Brain microvascular endothelial cell (primary cell): ENCODE data around the gene CHERP.

Experiments
- DNase-seq: peaks from one replicate; pipeline ENCODE4 v3.0.0-alpha.2; 2020
- H3K27ac ChIP-seq: fragments of 250-450 bp; sonication (Bioruptor Pico); 2 replicates; pipeline ENCODE4 v1.5.1; 2020; ENCODE audit warnings: mild to moderate bottlenecking, moderate library complexity
- H3K27me3 ChIP-seq: fragments of 250-450 bp; sonication (Bioruptor Pico); replicated peaks from 2 replicates; pipeline ENCODE4 v1.5.1; 2020; ENCODE audit warnings: mild to moderate bottlenecking
- H3K36me3 ChIP-seq: fragments of 250-450 bp; sonication (Bioruptor Pico); replicated peaks from 2 replicates; pipeline ENCODE4 v1.5.1; 2020; ENCODE audit warnings: mild to moderate bottlenecking
- H3K4me3 ChIP-seq: 2 replicates; pipeline ENCODE4 v1.5.1; 2011; ENCODE audit warnings: low read depth, mild to moderate bottlenecking, control low read depth, low read length, moderate library complexity
- in situ Hi-C: cut with HindIII; loops from 2 replicates; pipeline ENCODE4 v1.10.0; 2017; ENCODE audit warnings: low sequenced_read_pairs, low pct_ligation_motif_present
- TF ChIP-seq, protein P1 (sequence below): IDR thresholded peaks from 2 replicates; pipeline ENCODE4 v1.5.1; 2011; ENCODE audit warnings: low read depth, mild to moderate bottlenecking, moderate library complexity, low read length, control low read depth, inconsistent platforms; ENCODE audit errors: missing control alignments

Gene CHERP

DNA sequence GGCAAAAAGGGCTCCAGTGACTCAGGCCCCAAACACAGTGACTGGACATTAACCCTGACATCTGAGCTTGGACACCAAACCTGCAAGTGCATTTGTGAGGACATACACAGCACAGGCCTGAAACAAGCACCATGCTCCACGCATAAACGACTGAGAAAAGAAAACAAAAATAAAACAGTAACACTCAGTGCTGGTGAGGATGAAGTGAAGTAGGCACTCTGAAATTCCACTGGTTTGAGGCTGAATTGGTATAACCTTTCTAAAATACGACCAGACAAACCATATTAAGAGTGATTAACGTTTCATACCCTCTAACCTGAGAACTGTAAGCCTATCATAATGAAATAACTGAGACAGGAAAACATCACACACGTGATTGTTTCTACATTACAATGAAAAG, 24.5 kb upstream of the CHERP start:
- DNase-seq: no peak
- in situ Hi-C loops: no loop called here
- H3K36me3 ChIP-seq: peaks cover 67% of the 10 kb centered on the region
- TF ChIP-seq, protein P1, sequence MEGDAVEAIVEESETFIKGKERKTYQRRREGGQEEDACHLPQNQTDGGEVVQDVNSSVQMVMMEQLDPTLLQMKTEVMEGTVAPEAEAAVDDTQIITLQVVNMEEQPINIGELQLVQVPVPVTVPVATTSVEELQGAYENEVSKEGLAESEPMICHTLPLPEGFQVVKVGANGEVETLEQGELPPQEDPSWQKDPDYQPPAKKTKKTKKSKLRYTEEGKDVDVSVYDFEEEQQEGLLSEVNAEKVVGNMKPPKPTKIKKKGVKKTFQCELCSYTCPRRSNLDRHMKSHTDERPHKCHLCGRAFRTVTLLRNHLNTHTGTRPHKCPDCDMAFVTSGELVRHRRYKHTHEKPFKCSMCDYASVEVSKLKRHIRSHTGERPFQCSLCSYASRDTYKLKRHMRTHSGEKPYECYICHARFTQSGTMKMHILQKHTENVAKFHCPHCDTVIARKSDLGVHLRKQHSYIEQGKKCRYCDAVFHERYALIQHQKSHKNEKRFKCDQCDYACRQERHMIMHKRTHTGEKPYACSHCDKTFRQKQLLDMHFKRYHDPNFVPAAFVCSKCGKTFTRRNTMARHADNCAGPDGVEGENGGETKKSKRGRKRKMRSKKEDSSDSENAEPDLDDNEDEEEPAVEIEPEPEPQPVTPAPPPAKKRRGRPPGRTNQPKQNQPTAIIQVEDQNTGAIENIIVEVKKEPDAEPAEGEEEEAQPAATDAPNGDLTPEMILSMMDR: no peak
- no peak overlapping the region for H3K27ac ChIP-seq
- no peak overlapping the region for H3K4me3 ChIP-seq
- no peaks in the 10 kb centered on the region for H3K27me3 ChIP-seq

DNA sequence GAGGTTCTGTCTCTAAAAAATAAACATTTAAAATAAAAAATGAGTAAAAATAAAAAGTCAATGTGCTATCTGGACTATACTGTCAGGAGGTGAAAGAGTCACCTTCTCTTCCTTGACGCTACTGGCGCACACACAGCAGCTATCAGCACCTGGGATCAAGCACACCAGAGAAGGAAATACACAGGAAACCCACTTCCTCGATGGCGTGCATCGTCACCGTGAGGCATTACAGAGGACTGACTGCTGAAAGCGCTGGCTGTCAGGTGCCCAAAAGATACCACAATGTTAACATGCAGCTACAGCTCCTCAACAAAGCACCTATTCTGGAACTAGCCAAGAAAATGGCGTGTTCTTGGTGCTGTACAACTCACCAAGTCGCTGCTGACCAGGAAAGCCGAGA, 23.9 kb upstream of the CHERP start:
- H3K27me3 ChIP-seq: no peaks in the 10 kb centered on the region
- H3K27ac ChIP-seq: no peak overlapping the region
- no peak for DNase-seq
- TF ChIP-seq, protein P1: no peak
- peaks cover 73% of the 10 kb centered on the region for H3K36me3 ChIP-seq
- H3K4me3 ChIP-seq: no peak overlapping the region
- in situ Hi-C loops: no loop called here

DNA sequence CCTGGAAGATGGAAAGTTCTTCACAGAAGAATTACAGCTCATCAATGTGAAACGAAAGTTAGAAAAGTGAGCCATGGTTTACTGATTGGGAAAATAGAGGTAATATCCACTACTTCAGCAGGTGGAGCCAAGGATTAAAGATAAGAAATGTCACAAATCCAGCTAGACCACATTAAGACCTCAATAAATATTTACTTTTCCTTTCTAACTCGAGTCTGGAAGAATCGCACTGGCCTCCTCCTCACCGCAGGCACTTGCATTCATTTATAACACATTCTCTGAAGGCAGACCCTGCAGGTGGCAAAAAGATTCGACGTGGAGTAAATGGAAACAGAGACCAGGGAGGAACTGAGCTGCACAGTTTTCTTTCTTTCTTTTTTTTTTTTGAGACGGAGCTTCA, 22.6 kb upstream of the CHERP start:
- peaks cover 77% of the 10 kb centered on the region for H3K36me3 ChIP-seq
- TF ChIP-seq, protein P1: no peak
- no peak overlapping the region for H3K4me3 ChIP-seq
- in situ Hi-C loops: no loop called here
- H3K27ac ChIP-seq: no peak overlapping the region
- DNase-seq: no peak
- H3K27me3 ChIP-seq: no peaks in the 10 kb centered on the region

DNA sequence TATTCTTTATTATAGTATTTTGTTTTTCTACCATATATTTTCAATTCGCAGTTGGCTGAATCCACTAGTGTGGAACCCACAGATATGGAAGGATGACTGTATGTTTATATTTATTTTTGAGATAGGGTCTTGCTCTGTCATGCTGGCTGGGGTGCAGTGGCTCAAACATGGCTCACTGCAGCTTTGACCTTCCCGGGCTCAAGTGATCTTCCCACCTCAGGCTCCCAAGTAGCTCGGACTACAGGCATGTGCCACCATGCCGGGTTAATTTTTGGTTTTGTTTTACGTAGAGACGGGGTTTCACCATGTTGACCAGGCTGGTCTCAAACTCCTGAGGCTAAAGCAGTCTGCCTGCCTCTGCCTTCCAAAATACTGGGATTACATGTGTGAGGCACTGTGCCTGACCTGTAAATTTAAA, 20.4 kb upstream of the CHERP start:
- TF ChIP-seq, protein P1: no peak
- no peak for DNase-seq
- in situ Hi-C loops: no loop called here
- H3K27me3 ChIP-seq: no peaks in the 10 kb centered on the region
- H3K36me3 ChIP-seq: peaks cover 77% of the 10 kb centered on the region
- no peak overlapping the region for H3K27ac ChIP-seq
- H3K4me3 ChIP-seq: no peak overlapping the region

DNA sequence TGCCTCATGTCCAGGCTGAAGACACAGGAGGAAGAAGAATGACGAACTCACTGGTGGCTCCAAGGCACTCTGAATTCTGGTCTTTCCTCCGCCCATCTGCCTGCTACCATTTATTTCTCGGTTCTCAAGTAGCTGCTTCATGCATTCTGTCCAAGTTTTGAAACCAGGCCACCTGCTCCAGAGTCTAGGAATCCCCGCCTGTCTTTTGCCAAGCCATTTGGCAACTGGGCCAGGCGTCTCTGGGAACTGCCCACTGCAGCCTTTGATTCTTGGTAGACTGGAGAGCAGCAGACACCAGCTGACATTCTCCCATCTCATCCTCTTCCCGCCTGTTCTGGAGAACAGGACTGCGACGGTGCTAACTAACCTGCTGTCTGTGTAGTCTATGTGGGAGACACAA, 19.1 kb upstream of the CHERP start:
- H3K27me3 ChIP-seq: no peaks in the 10 kb centered on the region

More for the DNA sequence above, 19.1 kb upstream of the CHERP start:
- no peak for DNase-seq
- in situ Hi-C loops: no loop called here
- no peak overlapping the region for H3K4me3 ChIP-seq
- TF ChIP-seq, protein P1: no peak
- H3K36me3 ChIP-seq: peaks cover 74% of the 10 kb centered on the region
- H3K27ac ChIP-seq: no peak overlapping the region
